HG03439 (cell line): ENCODE data around the gene C4A.
"Not testable (repeated sequence)": the region's sequence is repeated elsewhere in the genome, so short reads cannot be mapped to it uniquely, and the experiment has no call there.

Experiments
- ATAC-seq: cut with Tn5 transposase; IDR thresholded peaks from one replicate; pipeline ENCODE4 v1.9.1; 2021; ENCODE audit warnings: mild to moderate bottlenecking, moderate library complexity; ENCODE audit not compliant: unreplicated experiment

Gene C4A

GRCh38 chr6:31958741-31959739 lies 22.8 kb upstream of the C4A start, which contains the start of the genes NELFE and SKIC2:
NELFE (minus strand) TSS chr6:31958971; CDS start chr6:31958446, 525 bp downstream.
SKIC2 (plus strand) TSS chr6:31959175; CDS start chr6:31959193, 18 bp downstream.
- ATAC-seq, result peak; percentile 94

GRCh38 chr6:31961616-31962015 lies 20.2 kb upstream of the C4A start:
- no peak for ATAC-seq

- no peak for ATAC-seq
Observed at GRCh38 chr6:31963921-31964320, 17.9 kb upstream of the C4A start.

GRCh38 chr6:31965700-31966099 lies 16.2 kb upstream of the C4A start:
- ATAC-seq, result no peak

GRCh38 chr6:31966506-31966905 lies 15.4 kb upstream of the C4A start:
- no peak for ATAC-seq

GRCh38 chr6:31966997-31967925 lies 14.6 kb upstream of the C4A start:
- ATAC-seq, result no peak

- no peak for ATAC-seq
Observed at GRCh38 chr6:31967926-31968320, 13.9 kb upstream of the C4A start.

- ATAC-seq, result no peak
Observed at GRCh38 chr6:31968326-31968725, 13.5 kb upstream of the C4A start.

GRCh38 chr6:31968791-31969711 lies 12.8 kb upstream of the C4A start:
- ATAC-seq, result no peak

- ATAC-seq, result no peak
Observed at GRCh38 chr6:31969712-31970603, 11.9 kb upstream of the C4A start.

GRCh38 chr6:31970604-31971271 lies 11.1 kb upstream of the C4A start:
- ATAC-seq, result no peak

GRCh38 chr6:31971279-31971992 lies 10.4 kb upstream of the C4A start:
- ATAC-seq, result no peak

GRCh38 chr6:31971993-31972708 lies 9.7 kb upstream of the C4A start, which contains the start of gene DXO:
DXO (minus strand) TSS chr6:31972138; CDS start chr6:31971675, 463 bp downstream.
- ATAC-seq, result peak; percentile 83

GRCh38 chr6:31972709-31973350 lies 9.0 kb upstream of the C4A start:
- no peak for ATAC-seq

GRCh38 chr6:31976065-31976464 lies 5.8 kb upstream of the C4A start:
- ATAC-seq, result not testable (repeated sequence)

GRCh38 chr6:31977816-31978431 lies 3.9 kb upstream of the C4A start:
- ATAC-seq, result no peak
